ENCODE results near the gene PSIP1. TPM values are rescaled to one million over a fixed set of nuclear protein-coding genes. Genes with fewer than 3 reads are reported as not detected.
"Not testable (repeated sequence)": the region's sequence is repeated elsewhere in the genome, so short reads cannot be mapped to it uniquely, and the experiment has no call there.

Gene PSIP1
- total RNA-seq, 1 donor from 2014 or later = 27.7 TPM

- not testable (repeated sequence) for H3K27ac ChIP-seq (ENCODE audit: low read depth, low read length); H3K9ac ChIP-seq (ENCODE audit: low read depth in 1 of 3, low read length in 3 of 3); H3K9me3 ChIP-seq (ENCODE audit: control insufficient read depth in 3 of 3, low read length in 3 of 3); H3K27me3 ChIP-seq (ENCODE audit: control insufficient read depth in 3 of 3, insufficient read depth in 3 of 3, low read length in 3 of 3); H3K4me1 ChIP-seq (ENCODE audit: control insufficient read depth in 3 of 3, insufficient read depth in 3 of 3, low read length in 3 of 3); H3K4me3 ChIP-seq (ENCODE audit: low read length in 3 of 3)
- peaks cover 16 to 36% (median 31%) of the 10 kb centered on the region in 3 donors for H3K36me3 ChIP-seq (ENCODE audit: control insufficient read depth in 3 of 3, insufficient read depth in 3 of 3, low read length in 3 of 3)
Observed at GRCh38 chr9:15442264-15442663, 68.5 kb downstream of the PSIP1 start.

DNA sequence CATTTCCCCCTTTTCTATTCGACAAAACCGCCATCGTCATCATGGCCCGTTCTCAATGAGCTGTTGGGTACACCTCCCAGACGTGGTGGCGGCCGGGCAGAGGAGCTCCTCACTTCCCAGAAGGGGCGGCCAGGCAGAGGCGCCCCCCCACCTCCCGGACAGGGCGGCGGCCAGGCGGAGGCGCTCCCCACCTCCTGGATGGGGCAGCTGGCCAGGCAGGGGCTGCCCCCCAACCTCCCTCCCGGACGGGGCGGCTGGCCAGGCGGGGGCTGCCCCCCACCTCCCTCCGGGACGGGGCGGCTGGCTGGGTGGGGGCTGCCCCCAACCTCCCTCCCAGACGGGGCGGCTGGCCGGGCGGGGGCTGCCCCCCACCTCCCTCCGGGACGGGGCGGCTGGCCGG, 68.9 kb downstream of the PSIP1 start:
- peaks cover 16 to 33% (median 27%) of the 10 kb centered on the region in 3 donors for H3K36me3 ChIP-seq (ENCODE audit: control insufficient read depth in 3 of 3, insufficient read depth in 3 of 3, low read length in 3 of 3)
- H3K27ac ChIP-seq (ENCODE audit: low read depth, low read length); H3K4me1 ChIP-seq (ENCODE audit: control insufficient read depth in 3 of 3, insufficient read depth in 3 of 3, low read length in 3 of 3); H3K4me3 ChIP-seq (ENCODE audit: low read length in 3 of 3); H3K9me3 ChIP-seq (ENCODE audit: control insufficient read depth in 3 of 3, low read length in 3 of 3); H3K9ac ChIP-seq (ENCODE audit: low read depth in 1 of 3, low read length in 3 of 3); H3K27me3 ChIP-seq (ENCODE audit: control insufficient read depth in 3 of 3, insufficient read depth in 3 of 3, low read length in 3 of 3): not testable (repeated sequence)

- H3K9ac ChIP-seq (ENCODE audit: low read depth in 1 of 3, low read length in 3 of 3) = no peak overlapping the region
- no peak overlapping the region for H3K4me3 ChIP-seq (ENCODE audit: low read length in 3 of 3)
Observed at GRCh38 chr9:15438891-15439290, 71.9 kb downstream of the PSIP1 start.

DNA sequence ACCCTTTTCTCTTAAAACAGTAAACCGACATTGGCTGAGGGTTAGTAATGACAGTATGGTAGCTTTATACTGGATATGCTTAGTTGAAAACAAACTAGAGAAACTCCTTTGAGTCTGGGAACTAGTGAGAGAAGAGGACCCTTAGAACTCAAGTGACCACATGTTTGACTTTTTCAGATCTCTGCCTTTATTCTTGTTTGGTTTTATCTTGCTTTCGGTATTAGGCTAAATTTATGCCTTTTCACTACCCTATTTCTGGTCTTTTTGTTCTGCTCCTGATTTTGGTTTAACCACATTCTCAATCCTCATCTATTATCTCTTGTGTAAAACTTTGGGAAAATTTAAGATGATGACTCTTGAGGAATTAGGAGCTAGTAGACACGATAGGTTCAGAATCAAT, 77.1 kb downstream of the PSIP1 start:
- Histone ChIP-seq H3K4me3 (ENCODE audit: low read length in 3 of 3) (no peak overlapping the region), H3K27ac (ENCODE audit: low read depth, low read length) (no peak overlapping the region), H3K36me3 (ENCODE audit: control insufficient read depth in 3 of 3, insufficient read depth in 3 of 3, low read length in 3 of 3) (peaks cover 5 to 10% (median 8%) of the 10 kb centered on the region in 3 donors), H3K9ac (ENCODE audit: low read depth in 1 of 3, low read length in 3 of 3) (no peak overlapping the region), H3K27me3 (ENCODE audit: control insufficient read depth in 3 of 3, insufficient read depth in 3 of 3, low read length in 3 of 3) (no peaks in the 10 kb centered on the region), H3K4me1 (ENCODE audit: control insufficient read depth in 3 of 3, insufficient read depth in 3 of 3, low read length in 3 of 3) (no peaks in the 10 kb centered on the region), H3K9me3 (ENCODE audit: control insufficient read depth in 3 of 3, low read length in 3 of 3) (no peaks in the 10 kb centered on the region)

More at GRCh38 chr9:15438891-15439290, 71.9 kb downstream of the PSIP1 start:
- Histone ChIP-seq H3K27me3 (ENCODE audit: control insufficient read depth in 3 of 3, insufficient read depth in 3 of 3, low read length in 3 of 3) (no peaks in the 10 kb centered on the region), H3K9me3 (ENCODE audit: control insufficient read depth in 3 of 3, low read length in 3 of 3) (no peaks in the 10 kb centered on the region), H3K27ac (ENCODE audit: low read depth, low read length) (no peak overlapping the region), H3K36me3 (ENCODE audit: control insufficient read depth in 3 of 3, insufficient read depth in 3 of 3, low read length in 3 of 3) (peaks cover 7 to 13% (median 7%) of the 10 kb centered on the region in 3 donors), H3K4me1 (ENCODE audit: control insufficient read depth in 3 of 3, insufficient read depth in 3 of 3, low read length in 3 of 3) (no peaks in the 10 kb centered on the region)

GRCh38 chr9:15433191-15433590, 77.6 kb downstream of the PSIP1 start:
- Histone ChIP-seq H3K4me3 (ENCODE audit: low read length in 3 of 3) (no peak overlapping the region), H3K36me3 (ENCODE audit: control insufficient read depth in 3 of 3, insufficient read depth in 3 of 3, low read length in 3 of 3) (peaks cover 4 to 10% (median 8%) of the 10 kb centered on the region in 3 donors), H3K9ac (ENCODE audit: low read depth in 1 of 3, low read length in 3 of 3) (no peak overlapping the region), H3K27me3 (ENCODE audit: control insufficient read depth in 3 of 3, insufficient read depth in 3 of 3, low read length in 3 of 3) (no peaks in the 10 kb centered on the region), H3K9me3 (ENCODE audit: control insufficient read depth in 3 of 3, low read length in 3 of 3) (no peaks in the 10 kb centered on the region), H3K27ac (ENCODE audit: low read depth, low read length) (no peak overlapping the region), H3K4me1 (ENCODE audit: control insufficient read depth in 3 of 3, insufficient read depth in 3 of 3, low read length in 3 of 3) (no peaks in the 10 kb centered on the region)

GRCh38 chr9:15430920-15431844, 79.6 kb downstream of the PSIP1 start:
- Histone ChIP-seq H3K4me3 (ENCODE audit: low read length in 3 of 3) (no peak overlapping the region), H3K9ac (ENCODE audit: low read depth in 1 of 3, low read length in 3 of 3) (no peak overlapping the region), H3K27me3 (ENCODE audit: control insufficient read depth in 3 of 3, insufficient read depth in 3 of 3, low read length in 3 of 3) (no peaks in the 10 kb centered on the region), H3K9me3 (ENCODE audit: control insufficient read depth in 3 of 3, low read length in 3 of 3) (no peaks in the 10 kb centered on the region), H3K36me3 (ENCODE audit: control insufficient read depth in 3 of 3, insufficient read depth in 3 of 3, low read length in 3 of 3) (peaks cover 5 to 12% (median 8%) of the 10 kb centered on the region in 3 donors), H3K4me1 (ENCODE audit: control insufficient read depth in 3 of 3, insufficient read depth in 3 of 3, low read length in 3 of 3) (peaks cover 0 to 1% (median 0%) of the 10 kb centered on the region in 3 donors), H3K27ac (ENCODE audit: low read depth, low read length) (no peak overlapping the region)

GRCh38 chr9:15427702-15428101, 83.1 kb downstream of the PSIP1 start:
- not testable (repeated sequence) for H3K4me3 ChIP-seq (ENCODE audit: low read length in 3 of 3)
- peaks cover 5 to 11% (median 10%) of the 10 kb centered on the region in 3 donors for H3K4me1 ChIP-seq (ENCODE audit: control insufficient read depth in 3 of 3, insufficient read depth in 3 of 3, low read length in 3 of 3)

DNA sequence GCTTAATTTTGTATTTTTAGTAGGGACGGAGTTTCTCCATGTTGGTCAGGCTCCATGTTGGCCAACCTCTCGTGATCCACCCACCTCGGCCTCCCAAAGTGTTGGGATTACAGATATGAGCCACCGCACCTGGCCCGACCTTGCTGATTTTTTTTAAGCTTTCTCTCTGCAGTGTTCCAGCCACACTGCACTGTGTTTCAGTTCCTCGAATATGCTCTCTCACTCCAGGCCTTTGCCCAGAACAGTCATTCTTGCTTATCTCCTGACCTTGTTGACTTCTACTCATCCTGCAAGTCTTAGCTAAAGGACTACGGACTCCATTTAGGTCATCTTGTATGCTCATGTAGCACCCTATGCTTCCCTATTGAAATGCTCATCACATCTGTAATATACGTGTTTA, 84.8 kb downstream of the PSIP1 start:
- Histone ChIP-seq H3K4me3 (ENCODE audit: low read length in 3 of 3) (no peak overlapping the region), H3K36me3 (ENCODE audit: control insufficient read depth in 3 of 3, insufficient read depth in 3 of 3, low read length in 3 of 3) (peaks cover 6 to 14% (median 13%) of the 10 kb centered on the region in 3 donors), H3K9ac (ENCODE audit: low read depth in 1 of 3, low read length in 3 of 3) (no peak overlapping the region), H3K27ac (ENCODE audit: low read depth, low read length) (no peak overlapping the region), H3K27me3 (ENCODE audit: control insufficient read depth in 3 of 3, insufficient read depth in 3 of 3, low read length in 3 of 3) (no peaks in the 10 kb centered on the region), H3K4me1 (ENCODE audit: control insufficient read depth in 3 of 3, insufficient read depth in 3 of 3, low read length in 3 of 3) (peaks cover 5 to 11% (median 10%) of the 10 kb centered on the region in 3 donors), H3K9me3 (ENCODE audit: control insufficient read depth in 3 of 3, low read length in 3 of 3) (no peaks in the 10 kb centered on the region)

More at GRCh38 chr9:15427702-15428101, 83.1 kb downstream of the PSIP1 start:
- not testable (repeated sequence) for H3K9ac ChIP-seq (ENCODE audit: low read depth in 1 of 3, low read length in 3 of 3); H3K27me3 ChIP-seq (ENCODE audit: control insufficient read depth in 3 of 3, insufficient read depth in 3 of 3, low read length in 3 of 3); H3K9me3 ChIP-seq (ENCODE audit: control insufficient read depth in 3 of 3, low read length in 3 of 3); H3K27ac ChIP-seq (ENCODE audit: low read depth, low read length)
- H3K36me3 ChIP-seq (ENCODE audit: control insufficient read depth in 3 of 3, insufficient read depth in 3 of 3, low read length in 3 of 3) = peaks cover 6 to 14% (median 13%) of the 10 kb centered on the region in 3 donors

GRCh38 chr9:15423231-15423985, 87.4 kb downstream of the PSIP1 start:
- no peaks in the 10 kb centered on the region for H3K9me3 ChIP-seq (ENCODE audit: control insufficient read depth in 3 of 3, low read length in 3 of 3)
- peak overlapping the region; percentile 87 to 97 (median 96) for H3K9ac ChIP-seq (ENCODE audit: low read depth in 1 of 3, low read length in 3 of 3)
- no peaks in the 10 kb centered on the region for H3K27me3 ChIP-seq (ENCODE audit: control insufficient read depth in 3 of 3, insufficient read depth in 3 of 3, low read length in 3 of 3)
- peaks cover 6 to 14% (median 13%) of the 10 kb centered on the region in 3 donors for H3K36me3 ChIP-seq (ENCODE audit: control insufficient read depth in 3 of 3, insufficient read depth in 3 of 3, low read length in 3 of 3)
- peak overlapping the region; percentile 91 for H3K27ac ChIP-seq (ENCODE audit: low read depth, low read length)
- peak overlapping the region; percentile 81 to 94 (median 92) for H3K4me3 ChIP-seq (ENCODE audit: low read length in 3 of 3)
- peaks cover 5 to 11% (median 10%) of the 10 kb centered on the region in 3 donors for H3K4me1 ChIP-seq (ENCODE audit: control insufficient read depth in 3 of 3, insufficient read depth in 3 of 3, low read length in 3 of 3)

All from skeletal muscle tissue (tissue), 4 donors.